Measurements from ENCODE around the gene ITGB5.
A peak's percentile ranks its signal among the peaks of the same experiment; 100 is the strongest.
"Not testable (repeated sequence)": the region's sequence is repeated elsewhere in the genome, so short reads cannot be mapped to it uniquely, and the experiment has no call there.

The ITGB5 gene

GRCh38 chr3:124788254-124788745 lies 98.9 kb downstream of the ITGB5 start:
- DNase-seq (ENCODE audit: low spot score): no peak

GRCh38 chr3:124787476-124788195 lies 99.5 kb downstream of the ITGB5 start:
- DNase-seq (ENCODE audit: low spot score): no peak

GRCh38 chr3:124786511-124787241 lies 100.5 kb downstream of the ITGB5 start:
- no peak for DNase-seq (ENCODE audit: low spot score)

GRCh38 chr3:124785973-124786372 lies 101.2 kb downstream of the ITGB5 start:
- no peak for DNase-seq (ENCODE audit: low spot score)

- no peak for DNase-seq (ENCODE audit: low spot score)
Measured at GRCh38 chr3:124784686-124785382, 102.3 kb downstream of the ITGB5 start.

GRCh38 chr3:124783696-124784095 lies 103.5 kb downstream of the ITGB5 start:
- DNase-seq (ENCODE audit: low spot score): no peak

DNA sequence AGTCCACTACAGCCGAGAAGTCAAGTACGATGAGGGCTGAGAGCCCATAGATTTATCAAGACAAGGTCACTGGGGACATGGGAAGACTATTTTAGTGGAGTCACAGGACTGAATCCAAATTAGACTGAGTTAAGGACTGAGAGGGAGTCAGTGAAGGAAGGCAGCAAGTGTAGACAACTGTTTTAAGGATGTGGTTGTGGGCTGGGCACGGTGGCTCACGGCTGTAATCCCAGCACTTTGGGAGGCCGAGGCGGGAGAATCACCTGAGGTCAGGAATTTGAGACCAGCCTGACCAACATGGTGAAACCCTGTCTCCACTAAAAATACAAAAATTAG lies 104.8 kb downstream of the ITGB5 start:
- not testable (repeated sequence) for DNase-seq (ENCODE audit: low spot score)

DNA sequence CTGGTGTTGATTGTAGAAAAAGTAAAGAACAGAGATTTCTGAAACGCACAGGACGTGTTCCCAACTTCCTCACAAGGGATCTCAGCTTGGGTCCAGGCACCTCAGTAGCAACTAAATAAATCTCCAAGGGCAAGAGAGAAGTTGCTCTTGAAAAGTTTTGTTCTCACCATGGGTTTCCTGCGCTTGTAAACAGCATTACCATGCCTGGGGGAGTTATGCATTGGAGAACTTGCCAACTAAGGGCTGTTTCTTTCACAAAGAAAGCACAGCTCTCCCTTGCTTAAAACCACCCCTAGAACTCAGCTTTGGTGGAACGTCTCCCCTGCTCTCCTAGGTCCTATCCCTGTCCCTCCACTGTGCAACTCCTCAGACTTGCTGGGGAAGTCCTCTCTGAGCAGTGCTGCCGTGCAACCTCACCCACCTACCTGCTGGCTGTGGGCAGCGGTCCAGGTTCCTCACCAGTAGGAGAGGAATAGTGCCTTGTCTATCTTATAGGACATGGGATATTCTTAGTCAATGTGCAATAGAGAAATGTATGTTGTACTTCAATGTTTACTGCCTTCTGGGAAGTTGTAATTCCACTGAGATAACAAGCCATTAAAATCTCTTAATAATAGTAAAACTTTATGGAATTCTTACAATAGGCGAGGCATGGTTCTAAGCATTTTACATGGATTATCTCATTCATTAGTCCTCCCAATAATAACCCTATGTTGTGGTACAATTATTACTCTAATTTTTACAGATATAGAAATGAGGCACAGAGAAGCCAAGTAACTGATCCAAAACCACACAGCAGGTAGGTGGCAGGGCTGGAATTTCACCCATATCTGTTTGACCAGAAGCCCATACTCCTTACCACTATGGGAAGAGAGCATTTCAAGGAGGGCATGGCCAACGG lies 105.4 kb downstream of the ITGB5 start:
- no peak for DNase-seq (ENCODE audit: low spot score)

GRCh38 chr3:124780761-124781475 lies 106.2 kb downstream of the ITGB5 start:
- DNase-seq (ENCODE audit: low spot score): peak; percentile 44

DNA sequence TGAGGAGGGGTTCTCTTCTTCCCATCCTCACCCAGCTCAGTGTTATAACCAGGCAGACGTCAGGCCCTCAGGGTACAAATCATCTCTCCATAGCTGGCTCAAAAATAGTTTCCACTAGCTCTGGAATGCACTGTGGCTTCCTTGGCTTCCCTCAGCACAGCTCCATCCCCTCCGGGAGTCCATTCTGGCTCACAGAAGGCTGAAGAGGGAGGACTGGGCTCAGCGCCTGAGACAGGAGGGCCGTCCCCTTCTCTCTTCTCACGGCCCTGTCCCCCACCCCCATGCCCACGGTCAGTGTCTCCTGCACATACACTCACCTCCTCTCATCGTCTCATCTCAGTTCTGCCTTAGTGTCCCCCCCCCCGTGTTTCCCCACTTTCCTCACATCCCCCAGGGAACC lies 106.8 kb downstream of the ITGB5 start:
- DNase-seq (ENCODE audit: low spot score): no peak

GRCh38 chr3:124779751-124780191 lies 107.4 kb downstream of the ITGB5 start:
- no peak for DNase-seq (ENCODE audit: low spot score)

- no peak for DNase-seq (ENCODE audit: low spot score)
Measured at GRCh38 chr3:124779116-124779515, 108.0 kb downstream of the ITGB5 start.

DNA sequence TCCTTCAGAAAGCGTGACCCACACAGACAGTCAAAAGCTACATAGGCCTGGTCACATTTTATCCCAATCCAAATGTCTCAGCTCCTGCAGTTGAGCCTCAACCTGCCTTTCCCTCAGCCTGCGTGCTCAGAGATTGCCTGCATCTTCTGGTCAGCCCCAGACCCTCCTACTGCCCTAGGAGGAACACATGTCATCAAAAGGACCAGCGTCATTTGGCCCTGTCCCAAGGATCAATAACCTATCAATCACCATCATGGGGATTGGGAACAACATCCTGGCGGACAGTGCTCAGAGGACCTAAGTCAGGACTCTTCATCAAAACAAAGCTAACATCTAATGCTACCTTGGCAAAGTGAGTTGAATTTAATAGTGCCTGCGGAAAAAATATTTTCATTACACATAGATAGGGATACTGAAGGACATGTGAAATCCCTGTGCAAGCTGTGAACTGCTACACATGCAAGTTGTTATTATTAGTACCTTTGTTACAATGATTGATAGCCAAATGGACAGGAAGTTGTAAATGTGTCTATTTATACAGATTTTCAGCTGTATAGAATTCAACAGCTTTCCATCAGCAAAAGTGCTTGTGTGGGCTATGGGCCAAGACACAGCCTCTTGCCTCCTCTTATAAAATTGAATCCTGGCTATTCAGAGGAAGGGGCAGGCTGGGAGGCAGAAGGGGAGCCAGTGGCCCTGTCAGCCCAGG lies 109.2 kb downstream of the ITGB5 start:
- no peak for DNase-seq (ENCODE audit: low spot score)

GRCh38 chr3:124776856-124777255 lies 110.3 kb downstream of the ITGB5 start:
- no peak for DNase-seq (ENCODE audit: low spot score)

GRCh38 chr3:124775877-124776276 lies 111.3 kb downstream of the ITGB5 start:
- no peak for DNase-seq (ENCODE audit: low spot score)

DNA sequence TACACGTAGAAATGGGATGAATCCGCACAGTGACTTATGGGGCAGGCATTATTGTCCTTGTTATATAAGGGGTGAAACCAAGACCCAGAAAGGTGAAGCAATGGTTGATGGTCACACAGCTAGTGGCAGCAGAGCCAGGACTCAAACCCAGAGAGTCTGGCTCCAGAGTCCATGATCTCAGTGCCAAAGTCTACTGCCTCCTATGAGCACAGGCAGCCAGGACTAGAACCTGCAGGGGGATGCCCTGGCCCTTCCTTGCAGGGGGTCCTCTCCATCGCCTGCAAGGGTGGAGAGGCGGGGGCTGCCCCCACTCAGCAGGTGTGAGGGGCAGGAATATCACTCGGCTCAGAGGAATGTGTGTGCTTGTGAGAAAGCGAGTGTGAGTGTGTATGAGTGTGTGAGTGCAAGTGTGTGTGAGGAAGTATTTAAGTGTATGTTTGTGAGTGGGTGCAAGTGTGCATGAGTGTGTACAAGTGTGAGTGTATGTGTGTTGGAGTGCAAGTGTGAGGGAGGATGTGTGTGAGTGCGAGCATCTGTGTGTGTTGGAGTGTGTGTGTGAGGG lies 112.2 kb downstream of the ITGB5 start:
- no peak for DNase-seq (ENCODE audit: low spot score)

DNA sequence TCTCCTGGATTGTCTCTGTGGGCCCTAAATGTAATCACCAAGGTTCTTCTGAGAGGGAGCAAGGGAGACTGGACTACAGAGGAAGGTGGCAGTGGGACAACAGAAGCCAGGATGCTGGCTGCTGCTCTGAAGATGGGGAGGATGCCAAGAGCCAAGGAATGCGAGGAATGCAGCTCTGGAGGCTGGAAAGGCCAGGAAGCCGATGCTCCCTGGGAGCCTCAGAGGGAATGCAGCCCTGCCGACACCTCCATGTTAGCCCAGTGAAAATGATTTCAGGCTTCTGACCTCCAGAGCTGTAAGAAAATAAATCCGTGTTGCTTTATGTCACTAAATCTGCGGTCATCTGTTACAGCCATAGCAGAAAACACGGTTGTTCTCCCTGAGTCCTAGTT lies 112.8 kb downstream of the ITGB5 start:
- DNase-seq (ENCODE audit: low spot score): peak; percentile 80

- DNase-seq (ENCODE audit: low spot score): no peak
Measured at GRCh38 chr3:124773351-124774326, 113.5 kb downstream of the ITGB5 start.
